HG03039 (cell line): ENCODE results near the gene OGT.
"Not testable (repeated sequence)": the region's sequence is repeated elsewhere in the genome, so short reads cannot be mapped to it uniquely, and the experiment has no call there.

Source experiments
- ATAC-seq: cut with Tn5 transposase; IDR thresholded peaks from one replicate; pipeline ENCODE4 v1.9.1; 2021; ENCODE audit warnings: mild to moderate bottlenecking, moderate library complexity; ENCODE audit not compliant: unreplicated experiment

The OGT gene

GRCh38 chrX:71579136-71579989 is 46.5 kb downstream of the OGT start:
- ATAC-seq, result no peak

DNA sequence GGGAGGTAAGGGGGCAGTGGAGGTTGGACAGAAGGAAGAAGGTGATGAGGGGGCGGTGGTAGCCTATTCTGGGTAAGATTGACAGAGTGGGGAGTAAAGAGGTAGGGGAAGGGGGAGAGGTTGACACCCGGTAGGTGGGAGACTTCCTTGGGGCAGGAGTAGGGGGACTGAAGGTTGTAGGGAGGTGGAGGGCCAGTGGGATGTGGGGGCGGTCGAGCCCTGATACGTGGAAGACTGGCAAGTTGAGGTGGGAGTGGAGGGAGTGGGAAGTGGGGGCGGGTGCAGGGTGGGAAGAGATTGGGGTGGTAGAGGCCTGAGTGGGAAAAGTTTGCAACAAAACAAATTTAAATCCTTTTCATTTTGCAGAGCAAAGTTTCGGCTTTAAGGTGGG is 47.1 kb downstream of the OGT start:
- ATAC-seq, result no peak

- no peak for ATAC-seq
These were observed 48.3 kb downstream of the OGT start for GRCh38 chrX:71581210-71581609.

- no peak for ATAC-seq
These were observed 54.0 kb downstream of the OGT start for GRCh38 chrX:71586929-71587328.

DNA sequence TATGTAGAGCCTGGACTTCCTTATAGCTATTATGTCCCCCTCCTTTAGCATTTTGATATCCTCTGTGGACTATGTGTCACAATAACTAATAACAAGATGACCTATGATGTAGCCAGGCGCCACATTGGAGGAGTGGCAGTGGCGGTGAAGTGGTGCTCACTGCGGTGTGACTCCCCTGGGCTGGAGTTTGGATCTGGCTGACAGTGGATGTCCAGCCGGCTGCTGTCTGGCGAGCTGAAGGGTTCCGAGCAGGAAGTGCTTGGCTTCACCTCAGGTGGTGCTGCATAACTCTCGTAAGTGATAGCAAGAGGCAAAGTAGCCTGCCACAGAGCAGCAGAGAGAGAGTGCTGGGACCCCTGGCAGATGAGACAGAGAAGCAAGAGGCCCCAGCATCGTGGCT is 60.3 kb downstream of the OGT start:
- ATAC-seq, result not testable (repeated sequence)

GRCh38 chrX:71599965-71600364 is 67.1 kb downstream of the OGT start:
- ATAC-seq, result no peak

DNA sequence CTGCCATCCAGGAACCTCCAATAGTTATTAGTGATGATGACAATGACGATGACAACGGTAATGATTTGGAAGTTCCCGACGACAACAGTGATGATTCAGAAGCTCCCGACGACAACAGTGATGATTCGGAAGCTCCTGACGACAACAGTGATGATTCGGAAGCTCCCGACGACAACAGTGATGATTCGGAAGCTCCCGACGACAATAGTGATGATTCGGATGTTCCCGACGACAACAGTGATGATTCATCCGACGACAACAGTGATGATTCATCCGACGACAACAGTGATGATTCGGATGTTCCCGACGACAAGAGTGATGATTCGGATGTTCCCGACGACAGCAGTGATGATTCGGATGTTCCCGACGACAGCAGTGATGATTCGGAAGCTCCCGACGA is 70.7 kb downstream of the OGT start:
- ATAC-seq, result no peak

- no peak for ATAC-seq
These were observed 71.2 kb downstream of the OGT start for GRCh38 chrX:71604141-71604540.

DNA sequence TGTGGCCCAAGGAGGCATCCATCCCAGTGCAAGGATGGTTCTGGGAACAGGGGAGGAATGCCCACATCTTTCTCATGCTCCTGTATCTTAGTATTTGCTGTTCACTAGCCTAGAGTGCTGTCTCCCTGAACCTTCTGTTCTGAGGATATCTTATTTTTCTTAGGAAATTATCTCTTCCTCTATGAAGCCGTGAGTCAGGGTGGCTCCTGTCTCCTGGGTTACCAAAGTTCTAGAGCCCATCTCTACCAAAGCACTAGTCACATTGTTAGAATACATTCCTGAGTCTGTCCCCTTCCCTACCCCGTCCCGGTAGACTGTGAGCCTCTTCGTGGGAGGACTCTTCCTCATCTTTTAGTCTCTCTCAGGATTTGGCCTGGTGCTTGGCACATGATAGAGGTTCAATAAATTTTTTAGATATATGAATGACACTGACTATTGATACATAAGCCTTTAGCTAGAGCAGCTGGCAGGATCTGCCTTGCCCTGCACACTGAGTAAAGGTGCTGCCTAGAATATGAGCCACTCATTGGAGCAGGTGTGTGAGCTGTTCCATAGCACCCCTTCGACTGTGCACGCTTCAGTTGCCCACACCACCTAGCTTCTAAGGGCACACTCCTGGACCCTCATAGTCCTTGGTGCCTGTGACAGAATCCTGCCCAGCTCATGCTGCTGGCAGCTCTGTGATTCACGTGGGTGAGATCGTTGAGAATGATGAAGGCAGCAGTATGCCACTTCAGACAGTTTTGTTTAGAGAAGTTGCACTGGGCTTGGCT is 72.1 kb downstream of the OGT start:
- ATAC-seq, result no peak

- no peak for ATAC-seq
These were observed 73.8 kb downstream of the OGT start for GRCh38 chrX:71606536-71607216.

DNA sequence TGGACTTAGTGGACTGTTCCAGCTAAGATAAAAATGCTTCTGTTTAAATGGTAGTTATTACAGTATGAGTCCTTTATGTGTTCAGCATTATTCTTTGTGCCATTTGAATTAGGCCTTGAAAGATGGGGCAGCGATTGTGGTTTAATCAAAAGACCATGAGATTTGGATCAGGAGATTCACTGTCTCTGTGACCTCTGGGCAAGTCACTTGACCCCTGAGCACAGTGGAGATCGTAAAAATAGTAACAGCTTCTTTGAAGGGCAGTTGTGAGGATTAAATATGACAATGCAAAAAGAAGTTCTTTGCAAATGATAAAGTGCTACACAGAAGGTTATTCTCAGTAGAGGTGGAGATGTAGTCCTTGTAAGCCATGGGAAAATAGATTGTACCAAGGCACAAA is 74.6 kb downstream of the OGT start:
- ATAC-seq, result no peak

- no peak for ATAC-seq
These were observed 76.3 kb downstream of the OGT start for GRCh38 chrX:71609095-71609750.

DNA sequence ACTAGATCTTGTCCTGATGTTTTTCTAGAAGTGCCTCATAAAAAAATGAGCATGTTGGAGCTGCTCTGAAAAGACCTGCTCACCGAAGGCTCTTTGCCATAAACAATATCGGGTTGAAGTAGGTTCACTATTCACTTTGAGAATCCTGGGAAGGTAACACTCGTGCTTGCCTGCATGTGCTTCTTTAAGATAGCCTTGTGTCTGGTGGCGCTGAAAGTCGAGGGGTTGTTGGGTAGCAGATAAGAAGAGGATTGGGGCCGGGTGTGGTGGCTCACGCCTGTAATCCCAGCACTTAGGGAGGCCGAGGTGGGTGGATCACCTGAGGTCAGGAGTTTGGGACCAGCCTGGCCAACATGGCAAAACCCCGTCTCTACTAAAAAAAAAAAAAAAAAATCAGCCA is 78.8 kb downstream of the OGT start:
- not testable (repeated sequence) for ATAC-seq

DNA sequence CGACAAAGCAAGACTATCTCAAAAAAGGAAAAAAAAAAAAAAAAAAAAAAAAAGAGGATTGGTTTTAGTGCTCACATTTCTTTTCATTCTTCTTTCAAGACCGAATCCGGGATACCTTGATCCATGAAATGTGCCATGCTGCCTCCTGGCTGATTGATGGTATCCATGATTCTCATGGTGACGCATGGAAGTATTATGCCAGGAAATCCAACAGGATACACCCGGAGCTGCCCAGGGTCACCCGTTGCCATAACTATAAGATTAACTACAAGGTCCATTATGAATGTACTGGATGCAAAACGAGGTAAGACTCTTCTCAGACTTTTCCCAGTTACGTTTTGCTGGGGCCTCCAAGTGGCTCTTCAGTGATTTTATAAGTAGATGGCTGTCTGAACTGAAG is 79.4 kb downstream of the OGT start:
- no peak for ATAC-seq

DNA sequence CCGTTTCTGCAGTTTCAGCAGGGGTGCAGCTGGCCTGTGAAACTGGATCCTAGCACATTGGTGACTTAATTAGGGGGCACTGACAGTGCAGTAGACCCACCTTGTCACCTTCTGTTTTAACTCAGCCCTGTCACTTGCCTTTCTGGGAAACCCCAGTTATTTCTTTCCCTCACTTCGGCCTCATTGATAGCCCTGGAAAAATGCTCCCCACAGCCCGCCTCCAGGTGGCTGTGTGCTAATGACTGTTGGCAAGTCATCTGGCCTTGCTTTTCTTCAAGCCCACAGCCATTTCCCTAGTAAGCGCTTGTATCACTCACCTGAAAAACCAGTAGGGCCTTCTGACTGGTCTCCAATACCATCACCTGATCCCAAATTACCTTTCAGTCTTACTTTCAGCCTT is 82.2 kb downstream of the OGT start:
- no peak for ATAC-seq

DNA sequence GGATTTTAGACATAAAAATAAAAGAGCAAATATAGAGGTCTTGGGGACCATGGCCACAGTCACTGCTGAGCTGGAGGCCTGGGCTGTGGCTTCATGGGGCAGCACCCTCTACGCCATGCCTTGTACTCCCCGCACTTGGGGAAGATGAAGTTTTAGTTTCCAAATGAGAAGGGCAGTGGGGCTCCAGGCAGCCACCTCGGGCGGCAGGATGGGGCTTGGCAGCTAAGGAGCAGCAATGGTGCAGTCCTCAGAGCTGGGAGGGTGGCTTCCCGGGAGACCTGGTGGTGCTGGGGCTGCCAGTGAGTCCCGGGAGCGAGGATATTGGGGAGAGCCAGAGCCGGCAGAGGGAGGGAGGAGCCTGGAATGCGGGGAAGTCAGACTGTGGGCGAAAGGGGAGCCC is 83.0 kb downstream of the OGT start:
- no peak for ATAC-seq

DNA sequence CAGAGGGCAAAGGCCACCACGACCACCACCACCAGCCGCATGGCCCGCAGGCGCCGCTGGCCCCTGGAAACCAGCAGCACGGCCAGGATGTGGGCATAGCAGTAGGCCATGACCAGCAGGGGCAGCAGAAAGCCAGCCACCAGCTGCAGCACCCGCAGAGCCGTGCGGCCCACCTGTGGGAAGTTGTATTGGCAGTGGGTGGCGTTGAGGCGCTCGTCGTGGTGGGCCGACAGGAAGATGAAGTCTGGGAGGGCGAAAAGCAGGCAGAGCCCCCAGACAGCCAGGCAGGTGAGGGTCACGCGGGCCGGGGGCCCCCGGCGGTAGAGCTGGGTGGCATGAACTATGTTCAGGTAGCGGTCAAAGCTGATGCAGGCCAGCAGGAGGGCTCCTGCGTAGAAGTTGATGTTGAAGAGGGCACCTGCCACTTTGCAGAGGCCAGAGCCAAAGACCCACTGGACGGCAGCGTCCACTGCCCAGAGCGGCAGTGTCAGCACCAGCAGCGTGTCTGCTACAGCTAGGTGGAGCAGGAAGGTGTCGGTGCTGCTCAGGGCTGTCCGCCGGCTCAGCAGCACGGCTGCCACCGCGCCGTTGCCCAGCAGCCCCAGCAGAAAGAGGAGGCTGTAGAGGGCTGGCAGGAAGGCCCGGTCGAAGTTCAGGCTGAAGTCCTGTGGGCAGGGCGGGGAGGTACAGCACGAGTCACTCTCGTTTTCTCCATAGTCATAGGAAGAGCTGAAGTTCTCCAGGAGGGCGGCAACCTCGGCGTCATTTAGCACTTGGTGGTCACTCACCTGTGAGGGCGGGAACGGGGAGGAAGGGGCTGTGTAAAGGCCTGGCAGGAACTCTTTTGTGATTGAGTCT is 84.0 kb downstream of the OGT start:
- no peak for ATAC-seq

- ATAC-seq, result no peak
These were observed 84.8 kb downstream of the OGT start for GRCh38 chrX:71617742-71618141.

GRCh38 chrX:71618303-71618721 is 85.4 kb downstream of the OGT start, which contains the start of gene CXCR3:
CXCR3 (minus strand) TSS chrX:71618511; CDS start chrX:71618449, 62 bp downstream.
- peak; percentile 54 for ATAC-seq

GRCh38 chrX:71618787-71619186 is 85.9 kb downstream of the OGT start:
- no peak for ATAC-seq
